Ecto neural progenitor cell (in vitro differentiated cells): ENCODE measurements around the gene ERC1.
"Not testable (repeated sequence)": the region's sequence is repeated elsewhere in the genome, so short reads cannot be mapped to it uniquely, and the experiment has no call there.

Source experiments
- DNase-seq: peaks from one replicate; pipeline ENCODE4 v3.0.0-alpha.2; 2018; ENCODE audit warnings: low spot score

Gene ERC1

DNA sequence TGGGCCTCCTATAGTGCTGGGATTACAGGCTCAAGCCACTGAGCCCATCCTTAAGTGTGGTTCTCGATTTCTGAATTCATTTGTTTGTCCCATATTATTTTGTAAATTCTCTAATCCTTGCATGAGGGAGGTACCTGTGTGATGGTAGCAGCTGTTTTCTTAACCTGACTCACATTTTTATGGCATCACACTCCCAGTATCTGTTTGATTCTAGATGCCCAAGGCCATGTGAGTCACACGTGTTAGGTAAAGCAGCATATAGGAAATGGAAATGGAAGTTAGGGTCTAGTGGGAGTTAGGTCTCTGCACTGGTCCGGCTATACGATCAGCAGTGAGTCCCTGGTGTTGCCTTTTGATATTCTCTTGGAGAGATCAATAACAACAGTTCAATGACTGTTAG lies 198.1 kb downstream of the ERC1 start:
- no peak for DNase-seq

DNA sequence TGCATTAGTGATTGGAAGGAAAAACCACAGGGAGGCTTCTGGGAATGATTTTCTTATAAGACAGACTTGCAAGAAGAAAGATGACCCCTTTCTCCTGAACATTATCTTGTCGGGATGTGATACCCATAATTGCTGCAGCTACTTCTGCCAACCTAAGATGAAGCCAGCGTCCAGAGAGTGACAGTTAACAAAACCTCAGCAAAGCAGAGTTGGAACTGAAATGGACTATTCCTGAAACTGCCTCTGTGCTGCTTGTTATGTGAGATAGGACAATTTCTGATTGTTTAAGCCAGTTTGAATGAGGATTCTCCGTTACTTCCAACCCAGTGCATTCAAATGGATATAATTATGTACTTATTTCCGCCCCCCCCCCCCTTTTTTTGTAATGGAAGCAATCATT lies 204.5 kb downstream of the ERC1 start:
- no peak for DNase-seq

DNA sequence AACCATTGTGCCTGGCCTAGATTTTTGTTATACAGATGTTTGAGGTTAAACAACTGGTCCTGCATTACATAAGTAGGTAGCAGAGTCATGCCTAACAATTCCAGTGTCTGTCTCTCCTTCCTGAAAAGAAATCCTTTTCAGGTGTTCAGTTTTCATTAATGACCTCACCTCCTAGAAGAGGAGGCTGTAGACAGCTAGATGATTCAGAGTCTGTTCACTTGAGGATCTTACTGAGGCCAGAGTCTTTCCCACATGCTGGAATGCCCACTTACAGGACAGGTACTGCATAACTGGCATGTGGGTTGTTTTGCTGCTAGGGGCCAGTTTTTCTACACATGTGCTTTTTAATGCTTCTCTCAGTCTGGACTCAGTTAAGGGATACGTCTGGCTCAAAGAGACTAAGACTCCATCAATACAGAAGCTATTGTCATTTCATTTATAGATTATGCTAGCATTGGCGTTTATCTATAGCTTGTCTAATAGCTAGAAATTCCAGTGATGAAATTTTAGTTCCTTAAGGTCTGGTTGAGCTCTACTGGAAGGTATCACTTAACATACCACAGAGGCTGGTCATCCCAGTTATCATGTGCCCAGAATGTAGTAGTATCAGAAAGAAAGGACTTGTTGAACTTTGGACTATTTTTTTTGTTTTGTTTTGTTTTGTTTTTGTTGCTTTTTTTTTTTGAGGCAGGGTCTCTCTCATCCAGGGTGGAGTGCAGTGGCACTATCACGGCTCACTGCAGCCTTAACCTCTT lies 206.4 kb downstream of the ERC1 start:
- DNase-seq: no peak

DNA sequence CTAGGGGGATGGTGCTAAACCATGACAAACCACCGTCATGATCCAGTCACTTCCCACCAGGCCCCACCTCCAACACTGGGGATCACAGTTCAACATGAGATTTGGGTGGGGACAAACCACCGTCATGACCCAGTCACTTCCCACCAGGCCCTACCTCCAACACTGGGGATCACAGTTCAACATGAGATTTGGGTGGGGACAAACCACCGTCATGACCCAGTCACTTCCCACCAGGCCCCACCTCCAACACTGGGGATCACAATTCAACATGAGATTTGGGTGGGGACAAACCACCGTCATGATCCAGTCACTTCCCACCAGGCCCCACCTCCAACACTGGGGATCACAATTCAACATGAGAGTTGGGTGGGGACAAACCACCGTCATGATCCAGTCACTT lies 207.8 kb downstream of the ERC1 start:
- DNase-seq: not testable (repeated sequence)

DNA sequence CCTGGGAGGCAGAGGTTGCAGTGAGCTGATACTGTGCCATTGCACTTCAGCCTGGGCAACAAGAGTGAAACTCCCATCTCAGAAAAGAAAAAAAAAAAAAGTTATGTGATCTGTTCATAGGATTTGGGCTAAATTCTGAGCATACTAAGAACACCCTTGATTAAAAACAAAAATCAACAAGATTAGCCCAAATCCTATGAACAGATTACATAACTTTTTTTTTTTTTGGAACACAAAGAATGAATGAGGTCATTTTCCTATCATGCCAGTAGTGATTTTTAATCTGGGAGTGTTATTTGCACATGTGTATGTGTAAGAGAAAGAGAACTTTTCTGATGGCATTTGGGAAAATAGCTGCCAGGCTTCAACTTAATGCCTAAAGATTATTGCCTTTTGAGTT lies 208.7 kb downstream of the ERC1 start:
- DNase-seq: no peak

DNA sequence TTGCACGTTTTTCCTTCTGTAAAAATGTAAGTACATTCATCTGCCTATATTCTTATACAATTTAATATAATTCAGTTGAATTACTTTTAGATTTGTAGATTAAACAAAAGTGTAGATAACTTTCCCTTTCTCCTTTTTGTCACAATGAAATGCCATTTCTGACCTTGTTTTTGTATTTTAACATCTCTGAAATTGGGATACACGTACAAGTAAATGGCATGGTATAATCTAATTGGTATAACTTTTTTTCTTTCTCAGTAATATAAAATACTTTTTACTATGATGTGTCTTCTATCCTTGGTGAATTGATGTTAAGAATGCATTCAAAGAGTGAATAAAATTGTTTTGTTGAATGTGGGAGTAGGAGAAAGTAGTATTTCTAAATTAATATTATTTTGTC lies 210.0 kb downstream of the ERC1 start:
- DNase-seq: no peak

DNA sequence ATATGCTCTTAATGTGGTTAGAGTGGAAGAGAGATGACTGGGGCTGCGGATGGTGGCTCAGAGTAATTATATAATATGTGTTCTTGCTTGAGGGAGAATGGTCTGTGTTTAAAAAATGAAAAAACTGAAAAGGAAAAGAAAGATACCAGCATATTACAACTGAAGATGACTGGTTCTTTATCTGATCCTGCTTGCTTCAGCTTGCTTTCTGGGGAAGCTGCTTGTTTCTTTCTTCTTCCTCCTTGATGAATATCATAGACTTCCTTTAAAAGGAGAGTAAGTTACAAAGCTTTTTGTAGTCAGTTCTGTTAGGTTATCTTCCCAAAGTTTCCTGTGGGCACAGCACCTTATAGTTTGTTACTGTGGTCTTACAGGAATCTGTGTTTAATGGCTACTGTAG lies 210.9 kb downstream of the ERC1 start:
- DNase-seq: no peak

DNA sequence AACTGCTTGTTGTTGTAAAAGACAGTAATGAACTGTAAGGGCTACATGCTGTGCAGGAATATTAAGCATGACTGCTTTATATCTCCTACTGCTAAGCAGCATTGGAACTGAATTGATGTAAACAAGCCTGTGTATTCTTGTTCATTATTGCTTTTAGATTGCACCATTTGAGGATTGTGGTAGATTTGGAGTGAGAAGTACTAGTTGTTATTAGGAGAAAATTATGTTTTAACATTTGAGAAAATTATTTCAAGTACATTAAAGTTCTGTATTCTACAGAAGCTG lies 212.7 kb downstream of the ERC1 start:
- DNase-seq: no peak

DNA sequence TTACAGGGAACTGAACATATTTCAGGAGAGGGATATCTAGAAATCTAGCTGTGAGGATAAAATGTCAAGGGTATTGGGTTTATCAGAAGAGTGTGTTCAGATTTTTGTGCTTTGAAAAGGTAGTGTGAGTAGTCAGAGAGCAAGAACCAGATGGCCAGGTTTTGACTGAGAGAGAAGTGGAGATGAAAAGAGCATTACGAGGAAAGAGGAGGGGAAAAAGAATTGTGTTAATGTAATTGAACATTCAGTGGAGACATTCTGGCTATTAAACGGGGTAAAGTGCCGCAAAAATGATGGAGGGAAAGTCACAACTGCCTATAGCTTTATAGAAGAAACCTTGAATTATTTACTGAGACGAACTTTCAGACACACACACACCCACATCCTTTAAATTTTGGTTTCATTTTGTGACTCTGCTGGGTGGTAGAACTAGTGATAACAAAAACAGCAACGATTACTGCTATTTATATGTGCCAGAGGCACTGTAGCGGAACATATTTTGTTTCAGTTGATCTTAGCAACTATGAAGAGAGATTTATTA lies 213.6 kb downstream of the ERC1 start:
- no peak for DNase-seq

DNA sequence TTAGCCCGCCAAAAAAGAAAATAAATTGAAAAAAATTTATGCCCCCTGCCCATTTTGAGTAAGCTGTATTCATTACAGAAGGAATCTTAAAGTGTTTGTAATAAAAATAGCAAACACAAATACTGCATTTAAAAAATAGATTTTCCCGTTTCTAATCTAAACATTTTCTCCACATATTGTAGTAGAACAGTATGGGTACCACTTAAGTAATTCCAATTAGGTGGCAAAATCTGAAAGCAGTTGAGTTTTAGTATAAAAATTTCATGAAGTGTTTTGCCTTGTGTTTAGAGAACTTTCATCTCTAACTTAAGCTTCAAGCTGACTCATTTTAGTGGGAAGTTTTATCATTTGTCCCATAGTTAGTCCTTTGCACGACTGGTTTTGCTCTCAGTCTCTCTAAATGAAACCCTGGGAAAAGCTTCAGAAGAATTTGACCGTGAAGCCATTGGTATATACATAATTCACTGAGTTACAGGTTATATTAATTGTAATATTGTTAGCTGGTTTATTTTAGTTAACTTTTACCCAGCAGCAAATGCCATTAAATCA lies 214.6 kb downstream of the ERC1 start:
- no peak for DNase-seq

DNA sequence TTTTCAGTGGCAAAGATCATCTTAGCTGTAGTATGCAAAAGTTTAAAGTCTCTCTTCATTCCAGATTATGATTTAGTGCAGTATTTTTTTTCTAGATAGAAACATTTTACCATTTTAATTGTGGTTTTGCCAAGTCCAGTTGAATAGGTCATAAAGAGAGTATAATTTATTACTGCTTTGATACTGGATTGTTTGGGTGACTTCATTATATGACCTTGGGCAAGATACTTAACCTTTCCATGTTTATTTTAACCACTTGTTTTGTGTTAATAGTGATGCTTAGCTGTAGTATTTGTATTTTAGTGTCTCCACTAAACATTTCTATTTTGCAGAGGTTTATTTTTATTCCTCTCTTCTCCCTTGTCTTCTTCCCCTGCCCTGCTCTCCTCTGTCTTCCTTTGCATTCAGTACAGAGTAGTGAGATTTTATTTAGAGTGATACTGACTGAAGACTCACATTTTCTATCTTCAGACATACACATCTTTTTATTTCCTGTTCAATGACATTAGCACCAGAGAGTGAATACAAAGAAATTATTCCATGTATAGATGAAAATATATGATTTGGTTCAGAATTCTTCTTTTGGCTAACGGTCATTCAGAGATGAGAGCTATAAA lies 215.2 kb downstream of the ERC1 start:
- DNase-seq: no peak

DNA sequence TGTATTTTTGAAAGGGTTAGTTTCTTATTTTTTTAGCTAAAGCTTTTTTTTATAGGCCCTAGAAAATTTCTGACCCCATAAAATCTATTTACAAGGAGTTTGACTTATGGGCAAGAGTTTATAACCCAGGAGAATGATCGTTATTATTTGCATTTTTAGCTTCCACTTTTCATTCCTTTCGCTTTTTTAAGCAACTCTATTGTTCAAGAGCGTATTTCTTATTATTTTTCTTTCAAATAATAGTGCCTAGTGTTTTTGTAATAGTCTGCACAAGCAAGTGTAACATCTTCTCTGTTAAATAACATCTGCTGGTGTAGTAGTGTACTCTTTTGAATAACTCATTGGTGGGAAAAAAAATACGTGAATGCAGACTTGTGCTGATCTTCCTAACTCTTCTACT lies 216.3 kb downstream of the ERC1 start:
- no peak for DNase-seq

DNA sequence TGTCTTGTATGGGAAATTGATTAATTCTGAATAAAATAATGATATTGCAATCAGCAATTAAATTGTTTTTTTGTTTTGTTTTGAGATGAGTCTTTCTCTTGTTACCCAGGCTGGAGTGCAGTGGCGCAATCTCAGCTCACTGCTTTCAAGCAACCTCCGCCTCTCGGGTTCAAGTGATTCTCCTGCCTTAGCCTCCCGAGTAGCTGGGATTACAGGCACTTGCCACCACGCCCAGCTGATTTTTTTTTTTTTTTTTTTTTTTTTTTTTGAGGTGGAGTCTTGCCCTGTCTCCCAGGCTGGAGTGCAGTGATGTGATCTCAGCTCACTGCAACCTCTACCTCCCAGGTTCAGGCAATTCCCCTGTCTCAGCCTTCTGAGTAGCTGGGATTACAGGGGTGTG lies 217.7 kb downstream of the ERC1 start:
- not testable (repeated sequence) for DNase-seq

DNA sequence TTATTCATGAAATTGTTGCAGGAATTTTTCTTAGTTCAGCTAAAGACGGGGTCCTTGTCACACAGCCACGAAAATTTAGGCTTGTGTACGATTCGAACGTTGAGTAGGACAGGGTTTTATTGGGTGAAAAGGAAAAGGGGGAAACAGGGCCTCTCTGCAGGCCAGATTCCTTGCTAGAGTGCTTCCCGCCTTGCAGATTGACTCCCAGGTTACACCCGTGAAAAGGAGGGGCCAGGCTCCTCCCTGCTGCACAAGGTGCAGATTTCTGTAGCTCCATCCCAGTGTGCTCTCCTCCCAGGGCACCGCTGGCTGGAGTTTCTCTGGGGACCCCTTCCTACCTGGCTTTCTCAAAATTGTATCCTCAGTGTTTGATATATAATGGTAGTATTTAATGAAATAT lies 221.5 kb downstream of the ERC1 start:
- no peak for DNase-seq

DNA sequence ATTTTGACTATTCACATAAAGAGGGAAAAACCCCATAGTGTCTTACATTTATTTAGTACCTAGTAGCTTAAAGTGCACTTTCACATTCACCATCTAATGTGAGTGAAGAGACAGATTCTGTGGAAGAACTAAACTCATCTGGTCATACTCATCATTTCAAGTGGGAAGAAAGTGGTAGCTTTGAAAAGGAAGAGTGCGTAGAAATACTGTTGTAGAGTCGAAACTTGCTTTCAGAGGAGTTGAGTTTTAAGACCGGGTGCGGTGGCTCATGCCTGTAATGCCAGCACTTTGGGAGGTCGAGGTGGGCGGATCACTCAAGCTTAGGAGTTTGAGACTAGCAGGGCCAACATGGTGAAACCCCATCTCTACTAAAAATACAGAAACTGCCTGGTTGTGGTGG lies 222.2 kb downstream of the ERC1 start:
- DNase-seq: no peak

DNA sequence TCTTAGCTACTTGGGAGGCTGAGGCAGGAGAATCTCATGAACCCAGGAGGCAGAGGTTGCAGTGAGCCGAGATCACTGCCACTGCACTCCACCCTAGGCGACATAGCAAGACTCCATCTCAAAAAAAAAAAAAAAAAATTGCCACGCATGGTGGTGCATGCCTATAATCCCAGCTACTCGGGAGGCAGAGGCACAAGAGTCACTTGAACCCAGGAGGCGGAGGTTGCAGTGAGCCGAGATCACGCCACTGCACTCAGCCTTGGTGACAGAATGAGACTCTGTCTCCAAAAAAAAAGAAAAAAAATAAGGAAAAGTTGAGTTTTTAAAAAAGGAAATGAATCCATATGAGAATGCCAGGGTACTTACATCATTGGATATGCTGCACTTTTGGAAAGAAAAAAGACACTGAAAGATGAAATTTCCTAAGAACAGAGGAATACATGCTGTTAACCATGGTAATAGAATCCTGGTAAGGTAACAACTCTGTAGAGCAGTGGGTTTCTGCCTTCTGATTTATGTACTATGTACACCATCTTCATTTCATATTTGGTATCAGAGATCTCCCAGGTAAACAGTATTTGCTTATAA lies 222.7 kb downstream of the ERC1 start:
- no peak for DNase-seq

DNA sequence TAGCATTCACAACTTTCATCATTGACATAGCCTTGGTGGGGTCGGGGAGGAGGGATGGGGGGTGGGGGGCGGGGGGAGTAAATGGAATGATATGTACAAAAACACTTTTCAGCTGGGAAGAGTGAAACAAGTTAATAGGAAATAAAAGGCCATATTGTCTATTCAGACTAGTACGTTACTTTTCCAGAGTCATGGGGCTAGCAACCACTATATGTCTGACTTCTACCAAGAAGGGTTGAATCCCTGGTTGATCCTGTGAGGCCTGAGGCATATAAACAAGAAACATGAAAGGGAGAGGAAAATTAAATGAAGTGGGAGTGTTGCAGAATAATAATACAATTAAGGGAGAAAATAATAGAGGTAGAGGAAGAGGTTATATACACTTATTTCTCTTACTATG lies 225.5 kb downstream of the ERC1 start:
- DNase-seq: no peak

DNA sequence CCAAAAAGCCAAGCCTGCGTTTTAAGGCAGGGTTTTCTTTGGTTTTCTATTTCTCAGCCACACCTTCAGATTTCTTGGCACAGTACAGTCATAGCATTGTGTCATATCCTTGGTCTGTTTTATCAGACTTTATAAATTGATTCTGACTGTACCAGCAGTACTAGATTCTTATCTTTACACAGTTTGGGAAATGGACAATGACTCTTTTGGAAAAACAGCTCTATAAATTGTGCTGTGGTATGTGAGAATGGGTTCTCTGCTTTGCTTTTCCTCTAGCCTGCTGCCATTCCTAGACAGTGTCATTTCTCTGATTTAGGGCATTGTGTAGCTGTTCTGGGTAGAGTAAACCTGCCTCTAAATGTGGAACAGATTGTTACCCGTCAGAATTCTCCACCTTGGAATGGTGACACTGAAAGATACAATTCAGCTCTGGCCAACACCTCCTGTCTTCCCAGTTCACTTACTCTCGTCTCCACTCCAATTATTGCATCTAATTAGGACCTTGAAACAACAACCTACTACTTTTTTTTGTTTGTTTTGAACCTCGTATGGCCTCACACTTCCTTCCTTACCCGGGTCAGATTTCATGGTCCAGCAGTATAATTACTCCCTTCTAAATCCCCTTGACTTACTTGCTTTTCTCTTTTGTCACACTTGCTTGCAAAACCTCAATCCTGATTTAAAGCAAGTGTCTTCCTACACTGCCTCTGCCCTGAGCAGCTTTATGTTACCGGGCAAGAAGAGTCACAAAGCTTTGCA lies 226.3 kb downstream of the ERC1 start:
- DNase-seq: no peak

DNA sequence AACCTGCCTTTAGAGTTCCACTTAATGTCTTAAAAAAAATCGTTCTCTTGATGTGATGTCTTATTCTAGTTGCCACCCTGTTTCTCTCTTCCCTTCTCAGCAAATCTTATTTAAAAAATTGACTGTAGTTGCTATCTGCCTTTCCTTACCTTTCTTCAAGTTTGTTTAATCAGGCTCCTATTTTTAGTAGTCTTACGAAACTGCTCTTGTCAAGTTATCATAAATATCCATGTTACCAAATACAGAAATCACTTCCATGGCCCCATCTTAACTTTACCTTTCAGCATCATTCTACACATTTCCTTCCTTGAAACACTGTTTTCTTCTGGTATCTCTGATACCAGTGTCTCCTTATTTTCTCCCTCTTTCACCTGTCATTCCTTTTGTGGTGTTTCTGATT lies 227.3 kb downstream of the ERC1 start:
- DNase-seq: no peak

DNA sequence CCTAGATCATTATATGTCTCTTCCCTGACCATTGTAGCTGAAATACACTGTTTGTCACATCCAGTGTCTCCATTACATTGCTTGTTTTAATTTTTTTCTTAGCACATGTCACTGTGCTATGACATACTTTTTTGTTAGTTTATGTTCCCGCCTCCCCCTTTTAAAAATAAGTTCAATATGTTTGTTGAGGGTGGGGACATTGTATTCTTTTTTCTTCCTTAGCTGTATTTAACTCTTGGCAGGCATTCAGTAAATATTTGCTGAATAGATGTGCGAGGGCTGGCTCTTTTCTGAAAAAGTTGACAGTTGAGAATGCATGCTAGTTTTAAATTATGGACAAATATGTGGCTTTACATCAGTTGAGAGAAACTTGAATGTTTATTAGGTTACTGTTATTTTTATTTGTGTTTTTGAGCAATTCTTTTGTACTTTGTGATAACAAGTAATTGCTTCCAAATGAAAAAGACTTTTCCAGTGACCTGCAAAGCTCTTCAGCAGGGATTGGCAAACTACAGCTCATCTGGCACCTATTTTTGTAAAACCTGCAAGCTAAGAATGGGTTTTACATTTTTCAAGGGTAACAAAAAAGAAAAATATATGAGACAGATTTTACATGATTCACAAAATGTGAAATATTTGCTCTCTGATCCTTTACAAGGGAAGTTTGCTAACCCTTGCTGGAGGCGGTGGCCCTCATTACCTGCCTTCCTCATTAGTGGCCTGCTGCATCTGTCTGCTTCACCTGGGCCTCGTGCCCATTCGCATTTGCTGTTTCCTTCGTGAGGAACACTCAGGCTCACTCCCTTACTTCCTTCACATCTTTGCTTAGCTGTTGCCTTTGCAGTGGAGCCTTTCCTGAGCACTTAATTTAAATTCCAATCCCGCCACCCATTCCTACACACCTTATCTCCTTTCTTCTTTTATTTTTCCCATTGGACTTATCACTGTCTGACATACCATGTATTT lies 229.4 kb downstream of the ERC1 start:
- no peak for DNase-seq

DNA sequence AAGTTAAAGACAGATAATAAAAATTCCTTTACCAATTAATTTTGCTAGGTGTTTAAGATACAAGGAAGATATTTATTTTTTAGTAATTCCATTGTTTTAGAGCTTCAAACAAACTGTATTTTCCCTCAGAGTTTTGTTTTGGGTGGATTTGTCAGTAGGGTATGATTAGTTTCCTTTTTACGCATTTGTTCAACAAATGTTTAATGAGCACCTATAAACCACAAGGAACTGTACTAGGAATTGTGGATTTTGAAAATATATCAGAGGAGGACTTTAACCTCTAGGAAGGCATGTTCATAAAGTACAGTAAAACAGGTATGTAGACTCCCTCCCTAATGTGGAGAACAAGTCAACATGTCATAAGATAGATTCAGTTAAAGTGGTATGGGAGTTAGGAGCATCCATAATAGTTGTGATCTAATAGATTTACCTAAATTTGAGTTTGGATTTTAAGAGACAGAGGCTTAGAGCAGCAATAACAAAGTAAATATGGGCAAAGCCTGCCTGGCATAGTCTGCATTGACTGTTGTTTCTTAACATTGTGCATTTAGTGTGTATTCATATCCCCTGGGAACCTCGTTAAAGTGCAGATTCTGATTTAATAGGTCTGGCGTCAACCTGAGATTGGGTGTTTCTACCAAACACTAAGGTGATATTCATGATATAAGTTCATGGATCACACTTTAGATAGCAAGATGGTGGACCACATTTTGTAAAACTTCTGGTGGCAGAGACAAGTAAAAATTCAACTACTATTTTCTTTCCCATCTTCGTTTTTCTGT lies 232.0 kb downstream of the ERC1 start:
- no peak for DNase-seq
